ENCODE measurements around the gene BACE1.

DNA sequence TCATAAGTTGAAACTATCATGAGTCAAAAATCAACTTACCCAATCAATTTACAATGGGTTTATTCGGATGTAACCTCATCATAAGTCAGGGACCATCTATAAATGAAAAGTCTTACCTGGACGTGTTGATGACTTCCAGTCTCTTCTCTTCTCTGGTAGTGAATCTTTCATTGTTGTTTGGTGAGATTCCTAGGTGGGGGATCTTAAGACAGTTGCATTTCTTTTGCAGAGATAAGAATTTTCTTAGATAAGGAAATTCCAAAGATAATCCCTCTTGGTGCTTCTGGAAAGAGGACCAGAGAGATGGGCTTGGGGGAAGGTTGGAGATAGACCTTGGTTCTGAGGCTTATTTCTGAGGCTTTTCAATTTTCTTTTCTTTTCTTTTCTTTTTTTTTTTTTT lies 46.2 kb downstream of the BACE1 start:
- TF ChIP-seq POLR2A (IDR thresholded peaks at IDR 0.05) (no peak), CTCF (IDR thresholded peaks at IDR 0.05) (no peak)
